Heart left ventricle (tissue), 13 donors: Measurements from ENCODE around the gene SFXN1.

ENCODE experiments used
- POLR2A ChIP-seq, 2 donors: fragments of 450-650 bp; IDR thresholded peaks; one replicate each; pipeline ENCODE4 v1.6.1; 2017; ENCODE audit warnings: antibody characterized with exemption in 2 of 2, mild to moderate bottlenecking in 2 of 2, moderate library complexity in 2 of 2
- TF ChIP-seq, protein P1 (sequence below), 12 donors: fragments of 200-600 bp; sonication (generic) in 4 of 12; IDR thresholded peaks; one replicate each; pipeline versions ENCODE4 v1.5.0 to v1.8.0; 2018 to 2022; ENCODE audit warnings: antibody characterized with exemption in 12 of 12, mild to moderate bottlenecking in 5 of 12
- donor health status: ischemic (EF 13 %, LVEDD 7.1; RV severe dilation, severe dysfunction).
- donor health status: DM: no; HTN: yes; CAD: no.
- donor health status: DM: no; HTN: no; CAD: no.
- donor health status: ischemic (EF 25% LVEDD 6.9; RV normal size, moderate dysfunction).
- donor health status: ischemic (EF 25% LVEDD 5.7; RV mildly dilated, moderate dysfunction).
- donor health status: ischemic (EF 35%, LVEDD 5.7; RV mildly dilated, moderate dysfunction).
- donor health status: nonischemic (EF 11% LVEDD 7.7; RV severe dilation, severe dysfunction).
- donor health status: DM: yes; HTN: yes; CAD: no.
- donor health status: PGD.
- donor health status: ischemic (EF 29% LVEDD 5.4; RV normal size, mild dysfunction).
- donor health status: nonischemic (EF 23%, LVEDD 6.1; RV moderate dilation, normal function).

DNA sequence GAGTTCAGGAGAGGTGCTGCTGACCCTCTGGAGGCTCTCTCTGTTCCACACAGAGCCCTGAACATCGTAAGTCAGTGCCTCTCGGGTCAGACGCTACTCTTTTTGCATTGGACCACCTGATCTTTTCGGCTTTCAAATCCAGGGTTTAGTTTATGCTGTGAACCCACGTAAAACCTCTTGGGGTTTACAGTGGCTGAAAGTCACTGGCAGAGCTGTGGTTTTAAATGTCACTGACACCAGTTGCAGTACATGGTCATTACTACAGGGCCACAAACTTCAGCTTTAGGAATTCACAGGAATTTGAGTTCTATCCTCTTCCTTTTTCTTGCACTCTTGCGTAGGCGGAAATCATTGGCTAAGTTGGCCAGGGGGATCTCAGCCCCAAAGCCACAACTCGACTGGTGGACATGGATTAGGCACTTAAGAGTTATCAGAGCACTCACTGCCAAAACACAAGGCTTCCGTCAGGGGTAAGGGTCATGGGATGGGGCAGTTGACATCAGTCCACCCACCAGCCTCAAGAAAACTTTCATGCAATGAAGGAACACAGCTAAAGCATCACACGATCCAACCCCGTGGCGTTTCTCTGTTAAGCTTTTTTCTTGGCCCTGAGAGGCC lies 76.9 kb downstream of the SFXN1 start:
- TF ChIP-seq, protein P1, sequence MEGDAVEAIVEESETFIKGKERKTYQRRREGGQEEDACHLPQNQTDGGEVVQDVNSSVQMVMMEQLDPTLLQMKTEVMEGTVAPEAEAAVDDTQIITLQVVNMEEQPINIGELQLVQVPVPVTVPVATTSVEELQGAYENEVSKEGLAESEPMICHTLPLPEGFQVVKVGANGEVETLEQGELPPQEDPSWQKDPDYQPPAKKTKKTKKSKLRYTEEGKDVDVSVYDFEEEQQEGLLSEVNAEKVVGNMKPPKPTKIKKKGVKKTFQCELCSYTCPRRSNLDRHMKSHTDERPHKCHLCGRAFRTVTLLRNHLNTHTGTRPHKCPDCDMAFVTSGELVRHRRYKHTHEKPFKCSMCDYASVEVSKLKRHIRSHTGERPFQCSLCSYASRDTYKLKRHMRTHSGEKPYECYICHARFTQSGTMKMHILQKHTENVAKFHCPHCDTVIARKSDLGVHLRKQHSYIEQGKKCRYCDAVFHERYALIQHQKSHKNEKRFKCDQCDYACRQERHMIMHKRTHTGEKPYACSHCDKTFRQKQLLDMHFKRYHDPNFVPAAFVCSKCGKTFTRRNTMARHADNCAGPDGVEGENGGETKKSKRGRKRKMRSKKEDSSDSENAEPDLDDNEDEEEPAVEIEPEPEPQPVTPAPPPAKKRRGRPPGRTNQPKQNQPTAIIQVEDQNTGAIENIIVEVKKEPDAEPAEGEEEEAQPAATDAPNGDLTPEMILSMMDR (IDR thresholded peaks at IDR 0.05) = no peak
- no peak for TF ChIP-seq POLR2A (IDR thresholded peaks at IDR 0.05)
